HT-29 (cell line): ENCODE results near the gene SERINC2. TPM values are rescaled to one million over a fixed set of nuclear protein-coding genes. Genes with fewer than 3 reads are reported as not detected.
"Not testable (repeated sequence)": the region's sequence is repeated elsewhere in the genome, so short reads cannot be mapped to it uniquely, and the experiment has no call there.

Experiments
- DNase-seq: peaks from one replicate; pipeline ENCODE4 v3.0.0-alpha.2; 2015; ENCODE audit warnings: low spot score
- total RNA-seq: library from RNA; depleted of rRNA; stranded (reverse); fragments of >200 nt; shearing (Covaris generic); gene quantifications from 2 replicates; pipeline ENCODE4 v1.2.3, GENCODE V29; 2014

Gene SERINC2
- total RNA-seq, 1 experiment from 2014 or later: 80.4 TPM

GRCh38 chr1:31383967-31384366 is 29.0 kb upstream of the SERINC2 start:
- no peak for DNase-seq

GRCh38 chr1:31386576-31387243 is 26.3 kb upstream of the SERINC2 start:
- not testable (repeated sequence) for DNase-seq

- DNase-seq: no peak
These were observed 25.4 kb upstream of the SERINC2 start for GRCh38 chr1:31387612-31388011.

DNA sequence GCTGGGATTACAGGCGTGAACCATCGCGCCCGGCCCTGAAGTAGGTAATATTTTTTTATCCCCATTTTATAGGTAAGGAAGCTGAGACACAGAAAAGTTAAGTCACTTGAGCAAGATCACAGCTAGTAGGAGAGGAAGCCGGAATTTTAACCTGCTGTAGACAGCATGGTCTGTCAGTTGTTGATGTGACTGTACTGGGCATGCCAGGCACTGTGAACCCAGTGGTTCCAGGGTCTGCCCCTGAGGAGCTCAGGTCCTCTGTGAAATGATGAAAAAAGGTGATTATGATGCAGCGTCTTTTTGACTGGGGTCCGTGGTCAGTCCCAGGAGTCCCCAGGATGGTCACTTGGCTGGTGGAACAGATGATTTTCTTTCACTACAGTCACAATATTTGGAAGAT is 23.4 kb upstream of the SERINC2 start:
- no peak for DNase-seq

DNA sequence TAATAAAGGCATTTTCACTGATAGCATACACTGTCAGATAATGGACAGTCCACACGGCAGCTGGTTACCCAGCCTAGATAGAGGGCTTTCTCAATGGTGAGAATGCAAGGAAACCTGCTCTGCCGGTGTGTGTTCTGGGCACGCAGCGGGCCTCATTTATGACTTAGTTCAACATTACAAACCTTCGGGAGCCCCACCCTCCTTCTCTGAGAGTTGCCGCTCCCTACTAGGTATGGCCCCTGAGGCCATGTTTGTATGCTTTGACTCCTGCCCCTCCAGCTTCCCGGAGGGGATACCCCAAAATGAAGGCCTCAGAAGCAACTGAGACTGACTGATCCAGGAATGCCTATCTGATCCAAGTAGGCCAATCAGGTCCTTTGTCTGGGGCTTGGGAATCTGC is 22.9 kb upstream of the SERINC2 start:
- DNase-seq: peak; percentile 84

DNA sequence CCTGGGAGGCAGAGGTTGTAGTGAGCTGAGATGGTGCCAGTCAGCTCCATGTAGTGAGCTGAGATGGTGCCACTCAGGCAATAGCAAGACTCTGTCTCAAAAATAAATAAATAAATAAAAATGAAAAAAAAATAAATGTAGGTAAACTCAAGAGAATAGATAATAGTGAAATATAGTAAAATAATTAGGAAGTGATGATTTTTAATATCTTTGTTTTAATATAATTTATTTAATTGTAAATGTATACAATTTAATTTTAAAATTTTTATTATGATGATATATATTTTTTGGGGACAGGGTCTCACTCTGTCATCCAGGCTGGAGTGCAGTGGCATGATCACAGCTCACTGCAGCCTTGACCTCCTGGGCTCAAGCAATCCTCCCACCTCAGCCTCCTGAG is 19.6 kb upstream of the SERINC2 start:
- DNase-seq: no peak

DNA sequence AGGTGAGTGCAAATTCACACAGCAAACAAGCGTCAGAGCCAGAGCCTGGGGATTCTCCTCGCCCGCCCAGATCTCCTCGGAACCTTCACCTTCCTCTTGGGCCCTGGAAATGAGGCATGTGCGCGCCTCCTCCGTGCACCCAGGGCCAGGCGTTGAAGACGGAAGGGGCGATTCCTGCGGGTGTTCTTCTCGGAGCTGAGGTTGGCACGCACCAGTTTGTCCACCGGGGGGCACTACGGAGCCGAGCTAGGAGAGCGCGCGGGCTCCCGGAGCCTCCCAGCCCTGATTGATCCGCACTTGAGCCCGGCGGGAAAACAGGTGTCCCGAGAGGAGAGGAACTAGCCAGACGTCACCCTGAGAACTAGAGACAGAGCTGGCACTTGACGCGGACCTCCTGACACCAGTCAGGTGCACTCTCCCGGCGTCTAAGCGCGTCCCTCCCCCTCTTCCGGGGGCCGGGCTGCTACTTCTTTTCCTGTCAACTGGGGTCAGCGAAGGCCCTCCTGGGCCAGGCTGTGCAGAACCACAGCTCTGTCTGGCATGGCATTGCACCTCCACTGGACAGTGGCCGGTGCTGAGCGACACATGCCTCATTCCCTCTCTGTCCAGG is 18.3 kb upstream of the SERINC2 start:
- peak; percentile 95 for DNase-seq

GRCh38 chr1:31396633-31397351 is 16.2 kb upstream of the SERINC2 start:
- DNase-seq: no peak

DNA sequence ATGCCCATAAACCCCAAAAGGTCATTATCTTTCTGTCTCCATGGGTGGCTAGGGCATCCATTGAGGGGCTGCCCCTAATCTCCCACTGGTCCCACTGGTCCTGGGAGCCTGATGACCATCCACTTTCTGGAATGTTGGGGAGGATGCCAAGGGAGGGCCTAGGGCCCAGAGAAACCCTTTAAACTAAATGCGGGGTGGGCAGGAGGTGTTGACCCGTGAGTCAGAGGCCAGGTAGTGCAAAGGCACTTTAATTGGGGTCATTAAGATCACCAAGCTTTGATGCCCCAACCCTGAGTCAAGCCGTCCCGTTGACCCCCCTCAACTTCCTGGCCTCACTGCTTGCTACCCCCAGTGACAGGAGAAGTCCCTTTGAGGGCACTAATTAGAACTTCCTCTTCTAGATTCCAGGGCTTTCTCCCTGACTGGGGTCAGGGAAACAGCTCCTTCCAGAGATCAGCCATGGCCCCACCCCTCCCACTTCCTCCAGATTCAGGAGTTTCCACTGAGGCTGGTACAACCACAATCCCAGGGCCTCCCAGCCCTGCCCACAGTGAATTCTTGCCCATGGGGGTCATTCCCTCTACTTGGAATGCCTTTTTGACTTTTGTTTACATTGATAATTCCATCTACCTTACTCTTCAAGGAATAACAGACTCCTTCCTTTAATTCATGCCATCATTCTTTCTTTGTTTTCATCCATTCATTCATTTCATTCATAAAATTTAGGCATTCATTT is 15.5 kb upstream of the SERINC2 start:
- DNase-seq: no peak

DNA sequence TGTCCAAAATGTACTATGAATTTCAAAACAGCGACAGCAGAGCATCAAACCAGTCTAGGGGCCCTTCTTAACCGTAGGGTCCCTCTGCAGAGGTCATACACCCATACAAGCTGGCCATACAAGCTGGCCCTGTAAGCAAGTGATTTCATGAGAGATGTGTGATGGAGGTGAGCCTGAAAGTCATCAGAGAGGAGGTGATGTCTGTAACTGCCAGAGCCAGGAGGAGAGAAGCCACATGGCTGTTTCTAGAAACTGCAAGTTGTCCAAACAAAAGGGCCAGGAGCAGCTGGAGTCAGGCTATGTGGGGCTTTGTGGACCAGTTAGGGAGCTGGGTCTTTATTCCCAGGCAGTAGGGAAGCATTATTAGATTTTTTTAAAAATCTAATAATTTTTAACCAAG is 14.8 kb upstream of the SERINC2 start:
- DNase-seq: no peak

DNA sequence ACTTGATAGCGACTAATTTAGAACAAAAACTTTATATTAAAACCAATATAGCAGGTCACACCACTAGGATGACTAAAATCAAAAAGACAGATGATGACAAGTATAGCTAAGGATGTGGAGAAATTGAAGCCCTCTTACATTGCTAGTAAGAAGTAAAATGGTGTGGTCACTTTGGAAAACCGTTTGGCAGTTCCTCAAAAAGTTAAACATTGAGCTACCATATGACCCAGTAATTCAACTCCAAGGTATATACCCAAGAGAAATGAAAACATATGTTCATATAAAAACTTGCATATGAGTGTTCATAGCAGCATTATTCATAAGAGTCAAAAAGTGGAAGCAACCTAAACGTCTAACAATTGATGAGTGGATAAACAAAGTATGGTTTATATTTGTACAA is 13.0 kb upstream of the SERINC2 start:
- no peak for DNase-seq

DNA sequence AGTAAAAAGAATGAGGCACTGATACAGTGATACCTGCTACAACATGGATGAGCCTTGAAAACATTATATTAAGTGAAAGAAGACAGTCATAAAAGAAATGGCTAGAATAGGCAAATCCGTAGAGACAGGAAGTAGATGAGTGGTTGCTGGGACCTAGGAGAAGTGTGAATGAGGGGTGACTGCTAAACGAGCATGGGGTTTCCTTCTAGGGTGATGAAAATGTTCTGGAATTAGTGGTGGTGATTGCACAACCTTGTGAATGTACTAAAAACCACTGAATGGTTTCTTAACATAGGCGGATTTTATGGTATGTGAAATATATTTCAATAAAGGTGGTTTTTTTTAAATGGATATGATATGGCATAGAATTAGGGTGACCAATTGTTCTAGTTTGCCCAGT is 12.6 kb upstream of the SERINC2 start:
- no peak for DNase-seq

- no peak for DNase-seq
These were observed 11.8 kb upstream of the SERINC2 start for GRCh38 chr1:31401241-31401640.

GRCh38 chr1:31405578-31406245 is 7.3 kb upstream of the SERINC2 start:
- DNase-seq: no peak

DNA sequence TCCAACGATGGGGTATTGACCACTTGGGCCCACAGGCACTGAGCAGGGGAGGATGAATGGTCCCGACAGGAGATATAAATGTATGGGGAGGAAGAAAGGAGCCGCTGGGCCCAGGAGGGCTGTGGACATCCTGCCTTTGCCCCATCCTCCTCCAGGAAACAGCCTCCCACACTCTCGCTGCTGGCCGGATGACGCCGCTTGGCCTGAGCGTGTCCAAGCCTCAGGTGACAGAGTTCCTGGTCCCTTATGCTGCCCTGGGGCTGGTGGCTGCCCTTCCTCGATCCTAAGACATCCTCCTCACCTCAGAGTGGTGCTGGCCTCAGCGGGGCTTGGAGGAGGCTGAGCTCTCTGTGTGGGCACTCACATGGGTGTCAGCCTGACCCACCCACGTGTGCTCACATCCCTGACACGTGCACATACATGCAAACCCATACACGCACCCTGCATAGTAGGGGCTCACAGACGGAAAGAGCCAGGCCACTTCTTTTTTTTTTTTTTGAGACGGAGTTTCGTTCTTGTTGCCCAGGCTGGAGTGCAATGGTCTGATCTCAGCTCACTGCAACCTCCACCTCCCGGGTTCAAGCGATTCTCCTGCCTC is 5.9 kb upstream of the SERINC2 start:
- no peak for DNase-seq

- no peak for DNase-seq
These were observed 4.2 kb upstream of the SERINC2 start for GRCh38 chr1:31408788-31409318.

GRCh38 chr1:31409946-31410858 is 2.8 kb upstream of the SERINC2 start:
- no peak for DNase-seq

- no peak for DNase-seq
These were observed 2.1 kb upstream of the SERINC2 start for GRCh38 chr1:31410871-31411270.

- no peak for DNase-seq
These were observed 808 bp upstream of the SERINC2 start for GRCh38 chr1:31412205-31412604.
